Neuronal stem cell (in vitro differentiated cells): ENCODE results near the gene TOP3A.

Experiments
- DNase-seq: peaks from one replicate; pipeline ENCODE4 v3.0.0-alpha.2; 2013; ENCODE audit warnings: low spot score
- H2AFZ ChIP-seq: one replicate; pipeline ENCODE4 v1.6.1; 2013; ENCODE audit warnings: mild to moderate bottlenecking, low read length, inconsistent platforms
- H2AK5ac ChIP-seq: 2 replicates; pipeline ENCODE4 v1.6.1; 2013; ENCODE audit warnings: low read depth, mild to moderate bottlenecking, inconsistent platforms, low read length, moderate library complexity, mixed read lengths
- H2BK120ac ChIP-seq: 2 replicates; pipeline ENCODE4 v1.6.1; 2013; ENCODE audit warnings: low read depth, mild to moderate bottlenecking, inconsistent platforms, low read length, moderate library complexity, mixed read lengths
- H2BK12ac ChIP-seq: one replicate; pipeline ENCODE4 v1.6.1; 2013; ENCODE audit warnings: low read length, inconsistent platforms
- H2BK15ac ChIP-seq: 2 replicates; pipeline ENCODE4 v1.6.1; 2013; ENCODE audit warnings: mild to moderate bottlenecking, low read length, inconsistent platforms, mixed read lengths
- H2BK5ac ChIP-seq: one replicate; pipeline ENCODE4 v1.6.1; 2013; ENCODE audit warnings: inconsistent platforms, mild to moderate bottlenecking, low read length, moderate library complexity
- H3K14ac ChIP-seq: one replicate; pipeline ENCODE4 v1.6.1; 2013; ENCODE audit warnings: low read length, inconsistent platforms
- H3K18ac ChIP-seq: 2 replicates; pipeline ENCODE4 v1.6.1; 2013; ENCODE audit warnings: low read length, inconsistent platforms
- H3K23ac ChIP-seq: 2 replicates; pipeline ENCODE4 v1.6.1; 2013; ENCODE audit warnings: low read depth, mild to moderate bottlenecking, mixed read lengths, low read length, inconsistent platforms; ENCODE audit not compliant: poor library complexity
- H3K27ac ChIP-seq: replicated peaks from 3 replicates; pipeline ENCODE4 v1.5.1; 2013; ENCODE audit warnings: low read length, inconsistent platforms
- H3K27me3 ChIP-seq, 3 experiments: 2 replicates each; pipeline ENCODE4 v1.6.1; 2013; ENCODE audit warnings: low read length in 3 of 3, mild to moderate bottlenecking in 2 of 3, inconsistent platforms in 1 of 3, low read depth in 1 of 3, mixed read lengths in 1 of 3, moderate library complexity in 1 of 3; ENCODE audit not compliant: control insufficient read depth in 3 of 3, insufficient read depth in 3 of 3
- H3K36me3 ChIP-seq, 2 donors: replicated peaks in 1 of 2; 2 replicates each; pipeline ENCODE4 v1.6.1; 2013; ENCODE audit warnings: low read length in 2 of 2; ENCODE audit not compliant: control insufficient read depth in 2 of 2, insufficient read depth in 2 of 2
- H3K4ac ChIP-seq: 2 replicates; pipeline ENCODE4 v1.6.1; 2013; ENCODE audit warnings: inconsistent platforms, mild to moderate bottlenecking, low read length, moderate library complexity
- H3K4me1 ChIP-seq, 2 donors: 1 replicate in 1 of 2; 2 replicates in 1 of 2; pipeline ENCODE4 v1.6.1; 2013; ENCODE audit warnings: low read length in 2 of 2, low read depth in 1 of 2; ENCODE audit not compliant: control insufficient read depth in 2 of 2, insufficient read depth in 1 of 2
- H3K4me2 ChIP-seq: one replicate; pipeline ENCODE4 v1.6.1; 2013; ENCODE audit warnings: mild to moderate bottlenecking, low read length, inconsistent platforms; ENCODE audit not compliant: insufficient read depth, poor library complexity, severe bottlenecking
- H3K4me3 ChIP-seq, 2 donors: 2 replicates each; pipeline ENCODE4 v1.5.1; 2013; ENCODE audit warnings: low read length in 2 of 2, mild to moderate bottlenecking in 2 of 2, inconsistent platforms in 1 of 2, moderate library complexity in 1 of 2
- H3K79me1 ChIP-seq: one replicate; pipeline ENCODE4 v1.6.1; 2013; ENCODE audit warnings: low read depth, mild to moderate bottlenecking, inconsistent platforms, low read length, moderate library complexity
- H3K9ac ChIP-seq: one replicate; pipeline ENCODE4 v1.6.1; 2013; ENCODE audit warnings: mild to moderate bottlenecking, low read depth, low read length, inconsistent platforms; ENCODE audit not compliant: poor library complexity
- H3K9me3 ChIP-seq, 2 donors: replicated peaks in 1 of 2; 2 replicates each; pipeline versions ENCODE3 to v1.6.1; 2013; ENCODE audit warnings: low read length in 2 of 2, mild to moderate bottlenecking in 2 of 2, inconsistent platforms in 1 of 2, low read depth in 1 of 2, mixed read lengths in 1 of 2, moderate library complexity in 1 of 2; ENCODE audit not compliant: control insufficient read depth in 2 of 2, insufficient read depth in 1 of 2
- H4K8ac ChIP-seq: one replicate; pipeline ENCODE4 v1.6.1; 2013; ENCODE audit warnings: low read depth, mild to moderate bottlenecking, inconsistent platforms, low read length, moderate library complexity
- H4K91ac ChIP-seq: one replicate; pipeline ENCODE4 v1.6.1; 2013; ENCODE audit warnings: low read length, low read depth, mild to moderate bottlenecking, inconsistent platforms; ENCODE audit not compliant: poor library complexity
- WGBS, 2 donors: extraction: QIAGEN DNeasy Blood & Tissue Kit; methylation state at CpG; one replicate each; pipeline ENCODE4 v1.1.7; 2013; ENCODE audit warnings: missing lambda C conversion rate in 2 of 2, mixed read lengths in 1 of 2; ENCODE audit not compliant: insufficient read length in 2 of 2, insufficient replicate concordance in 1 of 2; ENCODE audit errors: extremely low coverage in 2 of 2; 5-methylcytosine and 5-hydroxymethylcytosine counted together

TOP3A gene

GRCh38 chr17:18231164-18231563, 83.6 kb downstream of the TOP3A start:
- WGBS, 2 donors, result no CpG with 5 or more reads among the region's 9 CpGs
- peak overlapping the region; percentile 50 for H3K4me2 ChIP-seq
- H3K23ac ChIP-seq, result no peak overlapping the region
- peaks cover 57% of the 10 kb centered on the region for H3K79me1 ChIP-seq
- H3K4me1 ChIP-seq, result peaks cover 47 to 51% of the 10 kb centered on the region in 2 donors
- no peak overlapping the region for H3K4me3 ChIP-seq
- H4K91ac ChIP-seq, result peak overlapping the region; percentile 88
- H4K8ac ChIP-seq, result no peak overlapping the region
- peak overlapping the region; percentile 91 for H2BK120ac ChIP-seq
- no peak overlapping the region for H2AFZ ChIP-seq
- DNase-seq, result peak; percentile 64
- H3K4ac ChIP-seq, result no peak overlapping the region
- peak overlapping the region; percentile 76 for H3K27ac ChIP-seq
- H3K36me3 ChIP-seq, result peaks cover 39 to 44% of the 10 kb centered on the region in 2 donors
- peak overlapping the region; percentile 100 for H2BK5ac ChIP-seq
- no peak overlapping the region for H3K14ac ChIP-seq
- H3K9me3 ChIP-seq, result no peaks in the 10 kb centered on the region
- peak overlapping the region; percentile 99 for H2AK5ac ChIP-seq
- H3K9ac ChIP-seq, result peak overlapping the region; percentile 68
- no peak overlapping the region for H2BK12ac ChIP-seq
- H3K27me3 ChIP-seq, result no peaks in the 10 kb centered on the region
- peak overlapping the region; percentile 100 for H3K18ac ChIP-seq
- peak overlapping the region; percentile 100 for H2BK15ac ChIP-seq

- H3K36me3 ChIP-seq, result peaks cover 33 to 38% of the 10 kb centered on the region in 2 donors
- peak overlapping the region; percentile 100 for H2BK15ac ChIP-seq
- peak overlapping the region; percentile 100 for H2BK5ac ChIP-seq
- H3K9ac ChIP-seq, result peak overlapping the region; percentile 72
- H3K9me3 ChIP-seq, result no peaks in the 10 kb centered on the region
- peak overlapping the region; percentile 88 for H4K91ac ChIP-seq
- peak overlapping the region; percentile 100 for H3K18ac ChIP-seq
- H2AFZ ChIP-seq, result no peak overlapping the region
- peaks cover 57% of the 10 kb centered on the region for H3K79me1 ChIP-seq
- H3K14ac ChIP-seq, result peak overlapping the region; percentile 89
- H3K27ac ChIP-seq, result peak overlapping the region; percentile 76
- WGBS, 2 donors, result no CpG with 5 or more reads among the region's 14 CpGs
- no peak for DNase-seq
- H4K8ac ChIP-seq, result no peak overlapping the region
- peak overlapping the region; percentile 87 for H3K4ac ChIP-seq
- peak overlapping the region; percentile 50 for H3K4me2 ChIP-seq
- no peak overlapping the region for H3K4me3 ChIP-seq
- peak overlapping the region; percentile 8 for H3K23ac ChIP-seq
- peak overlapping the region; percentile 91 for H2BK120ac ChIP-seq
- H3K4me1 ChIP-seq, result peaks cover 47 to 51% of the 10 kb centered on the region in 2 donors
- H3K27me3 ChIP-seq, result no peaks in the 10 kb centered on the region
- peak overlapping the region; percentile 100 for H2BK12ac ChIP-seq
- H2AK5ac ChIP-seq, result peak overlapping the region; percentile 99
Observed at GRCh38 chr17:18230288-18231141, 84.3 kb downstream of the TOP3A start.

- Histone ChIP-seq H2BK5ac (peak overlapping the region; percentile 100), H4K91ac (no peak overlapping the region), H3K18ac (peak overlapping the region; percentile 100), H3K14ac (no peak overlapping the region), H3K4me1 (peaks cover 47 to 51% of the 10 kb centered on the region in 2 donors), H3K79me1 (peaks cover 51% of the 10 kb centered on the region), H3K27me3 (no peaks in the 10 kb centered on the region), H3K36me3 (peaks cover 26 to 30% of the 10 kb centered on the region in 2 donors), H3K4me3 (no peak overlapping the region), H4K8ac (no peak overlapping the region), H2BK120ac (peak overlapping the region; percentile 91), H2BK12ac (peak overlapping the region; percentile 100), H2AK5ac (peak overlapping the region; percentile 99), H3K23ac (peak overlapping the region; percentile 8), H3K4ac (no peak overlapping the region), H3K4me2 (no peak overlapping the region), H3K27ac (peak overlapping the region; percentile 76), H2AFZ (no peak overlapping the region), H3K9me3 (no peaks in the 10 kb centered on the region), H2BK15ac (peak overlapping the region; percentile 100), H3K9ac (peak overlapping the region; percentile 50)
- WGBS, 2 donors, result no CpG with 5 or more reads among the region's 7 CpGs
- DNase-seq, result no peak
Observed at GRCh38 chr17:18229771-18230170, 85.0 kb downstream of the TOP3A start.

GRCh38 chr17:18229254-18229653, 85.5 kb downstream of the TOP3A start:
- Histone ChIP-seq H2BK15ac (peak overlapping the region; percentile 14), H2AFZ (no peak overlapping the region), H3K4ac (no peak overlapping the region), H4K8ac (no peak overlapping the region), H3K23ac (no peak overlapping the region), H4K91ac (no peak overlapping the region), H3K27me3 (no peaks in the 10 kb centered on the region), H2BK5ac (peak overlapping the region; percentile 55), H3K79me1 (peaks cover 48% of the 10 kb centered on the region), H3K9ac (peak overlapping the region; percentile 50), H2AK5ac (peak overlapping the region; percentile 99), H3K4me1 (peaks cover 47 to 52% of the 10 kb centered on the region in 2 donors), H3K4me2 (no peak overlapping the region), H3K14ac (no peak overlapping the region), H2BK120ac (peak overlapping the region; percentile 47), H2BK12ac (no peak overlapping the region), H3K18ac (peak overlapping the region; percentile 100), H3K36me3 (peaks cover 20 to 25% of the 10 kb centered on the region in 2 donors), H3K4me3 (no peak overlapping the region), H3K9me3 (no peaks in the 10 kb centered on the region), H3K27ac (no peak overlapping the region)
- whole genome bisulfite sequencing, 2 donors, result no CpG with 5 or more reads among the region's 4 CpGs
- no peak for DNase-seq
